ENCODE results near the gene RBM4. TPM values are rescaled to one million over a fixed set of nuclear protein-coding genes. Genes with fewer than 3 reads are reported as not detected.

RBM4 gene
- polyA plus RNA-seq, 2 of the 4 experiments (the other 2 are of a cell fraction): 171 to 264 TPM

DNA sequence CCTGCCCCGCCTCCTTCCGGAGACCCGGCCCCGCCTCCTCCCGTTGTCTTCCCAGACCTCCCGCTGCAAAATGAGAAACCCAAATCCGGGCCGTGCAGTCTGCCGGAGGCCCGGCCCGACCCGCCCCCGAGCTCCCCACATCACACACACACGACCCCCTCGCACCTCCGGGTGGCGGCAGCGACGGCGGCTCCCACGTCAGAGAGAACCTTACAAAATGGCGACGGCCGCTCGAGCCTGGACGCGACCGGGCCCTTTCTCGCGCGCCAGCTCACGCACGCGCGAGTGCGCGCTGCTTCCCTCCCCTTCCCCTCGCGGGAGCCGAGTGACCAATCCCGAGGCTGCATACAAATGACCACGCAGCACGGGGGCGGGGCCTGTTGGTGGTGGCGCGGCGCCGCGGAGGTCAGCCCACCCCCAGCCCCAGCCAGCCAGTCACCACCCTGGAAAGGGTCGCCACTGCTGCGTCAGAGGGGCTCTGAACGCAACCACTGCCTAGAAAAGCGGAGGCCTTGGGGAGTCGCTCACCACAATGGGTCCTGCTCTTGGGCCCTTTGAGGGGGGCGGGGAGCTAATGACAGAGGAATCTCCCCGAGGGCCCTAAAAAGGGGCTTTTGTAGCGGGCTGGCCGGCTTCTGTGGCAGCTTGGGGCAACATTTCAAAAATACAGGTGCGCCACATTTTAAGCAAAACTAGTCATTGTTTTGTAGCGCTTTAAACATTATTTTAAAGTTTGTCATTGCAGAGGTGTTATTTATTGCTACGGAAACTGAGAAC is 39.3 kb downstream of the RBM4 start, which contains the start of gene RBM4B (continued):
- TF ChIP-seq NPAS2 (CRISPR knock-in tag; IDR thresholded peaks at IDR 0.05; ENCODE audit: borderline replicate concordance) (no peak), POLR2AphosphoS2 (conservative IDR thresholded peaks at IDR 0.05; ENCODE audit: low read length) (no peak), PHF8 (IDR thresholded peaks at IDR 0.05; ENCODE audit: borderline replicate concordance, low read depth) (peak; percentile 95)
- TF ChIP-seq, protein P1, sequence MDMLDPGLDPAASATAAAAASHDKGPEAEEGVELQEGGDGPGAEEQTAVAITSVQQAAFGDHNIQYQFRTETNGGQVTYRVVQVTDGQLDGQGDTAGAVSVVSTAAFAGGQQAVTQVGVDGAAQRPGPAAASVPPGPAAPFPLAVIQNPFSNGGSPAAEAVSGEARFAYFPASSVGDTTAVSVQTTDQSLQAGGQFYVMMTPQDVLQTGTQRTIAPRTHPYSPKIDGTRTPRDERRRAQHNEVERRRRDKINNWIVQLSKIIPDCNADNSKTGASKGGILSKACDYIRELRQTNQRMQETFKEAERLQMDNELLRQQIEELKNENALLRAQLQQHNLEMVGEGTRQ (IDR thresholded peaks at IDR 0.05): peak; percentile 64

DNA sequence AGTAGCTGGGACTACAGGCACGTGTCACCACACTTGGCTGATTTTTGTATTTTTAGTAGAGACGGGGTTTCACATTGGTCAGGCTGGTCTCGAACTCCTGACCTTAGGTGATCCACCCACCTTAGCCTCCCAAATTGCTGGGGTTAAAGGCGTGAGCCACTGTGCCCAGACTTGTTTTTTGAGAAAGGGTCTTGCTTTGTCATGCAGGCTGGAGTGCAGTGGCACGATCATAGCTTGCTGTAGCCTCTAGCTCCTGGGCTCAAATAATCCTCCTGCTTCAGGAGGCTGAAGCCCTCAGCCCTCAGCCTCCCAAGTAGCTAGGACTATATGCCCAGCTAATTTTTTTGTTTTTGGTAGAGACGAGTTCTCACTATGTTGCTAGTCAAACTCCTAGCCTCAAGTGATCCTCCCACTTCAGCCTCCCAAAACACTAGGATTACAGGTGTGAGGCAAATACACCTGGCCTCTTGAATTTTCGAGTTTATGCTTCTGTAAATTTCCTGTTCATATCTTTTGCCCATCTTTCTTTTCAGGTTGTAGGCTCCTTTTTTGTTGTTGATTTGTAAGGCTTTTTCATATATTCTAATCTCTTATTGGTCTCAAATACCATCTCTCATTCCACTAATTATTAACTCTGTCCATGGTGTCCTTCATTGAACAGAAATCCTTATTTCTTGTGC is 42.6 kb downstream of the RBM4 start:
- DNase-seq (ENCODE audit: low read depth in 1 of 2, low spot score in 1 of 2) (no peak), FAIRE-seq (no peak), ATAC-seq (no peak)
- no peak overlapping the region for H3K4me2 ChIP-seq
- H3K4me3 ChIP-seq: no peak overlapping the region
- WGBS (ENCODE audit: missing lambda C conversion rate): 78% methylated on average over 7 of the region's 7 CpGs
- POLR2A ChIA-PET: no interaction called here
- H3K4me1 ChIP-seq: peaks cover 14% of the 10 kb centered on the region
- TF ChIP-seq RCOR1 (IDR thresholded peaks at IDR 0.05; ENCODE audit: low read depth, low read length): no peak
- TF ChIP-seq TP53 (CRISPR knock-in tag; IDR thresholded peaks at IDR 0.05): no peak
- no peak for TF ChIP-seq FOXS1 (CRISPR knock-in tag; IDR thresholded peaks at IDR 0.05)
- TF ChIP-seq FOSB (CRISPR knock-in tag; IDR thresholded peaks at IDR 0.05): no peak
- no peak for TF ChIP-seq CHD2 (IDR thresholded peaks at IDR 0.05; ENCODE audit: low read length, partially characterized antibody)
- no peak for TF ChIP-seq NPAS2 (CRISPR knock-in tag; IDR thresholded peaks at IDR 0.05; ENCODE audit: borderline replicate concordance)
- no peak for TF ChIP-seq MAZ (IDR thresholded peaks at IDR 0.05; ENCODE audit: borderline replicate concordance, low read depth, low read length)
- no peak for TF ChIP-seq BHLHE40 (IDR thresholded peaks at IDR 0.05; ENCODE audit: low read depth, low read length)
- TF ChIP-seq, protein P2, sequence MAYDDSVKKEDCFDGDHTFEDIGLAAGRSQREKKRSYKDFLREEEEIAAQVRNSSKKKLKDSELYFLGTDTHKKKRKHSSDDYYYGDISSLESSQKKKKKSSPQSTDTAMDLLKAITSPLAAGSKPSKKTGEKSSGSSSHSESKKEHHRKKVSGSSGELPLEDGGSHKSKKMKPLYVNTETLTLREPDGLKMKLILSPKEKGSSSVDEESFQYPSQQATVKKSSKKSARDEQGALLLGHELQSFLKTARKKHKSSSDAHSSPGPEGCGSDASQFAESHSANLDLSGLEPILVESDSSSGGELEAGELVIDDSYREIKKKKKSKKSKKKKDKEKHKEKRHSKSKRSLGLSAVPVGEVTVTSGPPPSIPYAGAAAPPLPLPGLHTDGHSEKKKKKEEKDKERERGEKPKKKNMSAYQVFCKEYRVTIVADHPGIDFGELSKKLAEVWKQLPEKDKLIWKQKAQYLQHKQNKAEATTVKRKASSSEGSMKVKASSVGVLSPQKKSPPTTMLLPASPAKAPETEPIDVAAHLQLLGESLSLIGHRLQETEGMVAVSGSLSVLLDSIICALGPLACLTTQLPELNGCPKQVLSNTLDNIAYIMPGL (CRISPR knock-in tag; IDR thresholded peaks at IDR 0.05; ENCODE audit: borderline replicate concordance): no peak
- TF ChIP-seq KDM5A (IDR thresholded peaks at IDR 0.05): no peak
- no peaks in the 10 kb centered on the region for H3K9me3 ChIP-seq
- no peak overlapping the region for H3K27ac ChIP-seq
- CTCF ChIA-PET: interaction anchor here (1.8 to 5.7 kb wide), 6 partner anchors 12 to 273 kb away, joined by 6 to 63 read pairs (median 16); no protein-coding TSS in a partner anchor

DNA sequence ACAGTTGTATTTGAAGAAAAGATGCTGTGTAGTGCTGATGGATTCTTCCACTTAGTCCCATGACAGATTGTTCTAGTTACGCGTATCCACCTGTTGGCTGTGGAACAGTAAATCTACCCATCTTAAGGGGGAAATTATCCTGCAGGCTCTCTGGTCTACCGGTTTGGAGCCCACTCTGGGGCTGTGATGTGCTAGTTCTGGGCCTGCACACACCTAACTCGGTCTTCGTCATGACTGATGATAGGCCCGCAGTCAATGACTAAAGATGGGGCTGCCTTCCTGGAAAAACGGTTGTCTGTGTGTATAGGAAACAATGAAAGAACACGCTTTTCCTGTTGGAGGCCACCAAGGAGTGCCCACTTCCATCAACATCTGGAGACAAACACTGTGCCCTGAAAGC is 45.4 kb downstream of the RBM4 start:
- H3K9me3 ChIP-seq: no peaks in the 10 kb centered on the region
- FAIRE-seq (no peak), ATAC-seq (no peak), DNase-seq (ENCODE audit: low read depth in 1 of 2, low spot score in 1 of 2) (no peak)
- CTCF ChIA-PET: interaction anchor here (1.2 kb wide), 1 partner anchor 11 kb away, joined by 5 read pairs; no protein-coding TSS in a partner anchor
- TF ChIP-seq RFX5 (IDR thresholded peaks at IDR 0.05): no peak
- TF ChIP-seq RAD21 (conservative IDR thresholded peaks at IDR 0.05 in 1 of 2, IDR thresholded peaks at IDR 0.05 in 1 of 2): no peak
- no peak for TF ChIP-seq CEBPB (IDR thresholded peaks at IDR 0.05)
- TF ChIP-seq, protein P3, sequence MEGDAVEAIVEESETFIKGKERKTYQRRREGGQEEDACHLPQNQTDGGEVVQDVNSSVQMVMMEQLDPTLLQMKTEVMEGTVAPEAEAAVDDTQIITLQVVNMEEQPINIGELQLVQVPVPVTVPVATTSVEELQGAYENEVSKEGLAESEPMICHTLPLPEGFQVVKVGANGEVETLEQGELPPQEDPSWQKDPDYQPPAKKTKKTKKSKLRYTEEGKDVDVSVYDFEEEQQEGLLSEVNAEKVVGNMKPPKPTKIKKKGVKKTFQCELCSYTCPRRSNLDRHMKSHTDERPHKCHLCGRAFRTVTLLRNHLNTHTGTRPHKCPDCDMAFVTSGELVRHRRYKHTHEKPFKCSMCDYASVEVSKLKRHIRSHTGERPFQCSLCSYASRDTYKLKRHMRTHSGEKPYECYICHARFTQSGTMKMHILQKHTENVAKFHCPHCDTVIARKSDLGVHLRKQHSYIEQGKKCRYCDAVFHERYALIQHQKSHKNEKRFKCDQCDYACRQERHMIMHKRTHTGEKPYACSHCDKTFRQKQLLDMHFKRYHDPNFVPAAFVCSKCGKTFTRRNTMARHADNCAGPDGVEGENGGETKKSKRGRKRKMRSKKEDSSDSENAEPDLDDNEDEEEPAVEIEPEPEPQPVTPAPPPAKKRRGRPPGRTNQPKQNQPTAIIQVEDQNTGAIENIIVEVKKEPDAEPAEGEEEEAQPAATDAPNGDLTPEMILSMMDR (IDR thresholded peaks at IDR 0.05): no peak
- TF ChIP-seq, protein P2 (CRISPR knock-in tag; IDR thresholded peaks at IDR 0.05; ENCODE audit: borderline replicate concordance): no peak
- no peak for TF ChIP-seq POLR2AphosphoS2 (conservative IDR thresholded peaks at IDR 0.05; ENCODE audit: low read length)
- TF ChIP-seq HOXB5 (CRISPR knock-in tag; IDR thresholded peaks at IDR 0.05): no peak
- TF ChIP-seq KDM5A (IDR thresholded peaks at IDR 0.05): no peak
- no peak overlapping the region for H3K27ac ChIP-seq
- WGBS (ENCODE audit: missing lambda C conversion rate): 94% methylated on average over 8 of the region's 8 CpGs
- POLR2A ChIA-PET: no interaction called here
- H3K4me3 ChIP-seq: no peak overlapping the region
- peaks cover 2% of the 10 kb centered on the region; the same call in 1 of the 3 replicates for H3K4me1 ChIP-seq
- H3K4me2 ChIP-seq: no peak overlapping the region
